ENCODE measurements around the gene ADAM19. TPM values are rescaled to one million over a fixed set of nuclear protein-coding genes. Genes with fewer than 3 reads are reported as not detected.

The ADAM19 gene
- total RNA-seq, 2 donors from 2014 or later: 1.3 to 1.6 TPM

- WGBS, 2 donors: 81 to 89% methylated on average over 2 of the region's 2 CpGs
- no peak overlapping the region for H3K27ac ChIP-seq
- no peaks in the 10 kb centered on the region for H3K4me1 ChIP-seq
- DNase-seq (no peak), ATAC-seq (no peak)
- no peaks in the 10 kb centered on the region for H3K9me3 ChIP-seq
- no peaks in the 10 kb centered on the region for H3K27me3 ChIP-seq
- TF ChIP-seq CTCF (IDR thresholded peaks at IDR 0.05) (no peak), POLR2A (IDR thresholded peaks at IDR 0.05) (no peak)
- intact Hi-C loops (cut with DNase I): loop anchor here (10.0 kb wide), 1 partner anchor 154 kb away; no protein-coding TSS in a partner anchor
- no peaks in the 10 kb centered on the region for H3K36me3 ChIP-seq (replicated peaks in 1 of 2; ENCODE audit: insufficient read depth in 1 of 2, low read depth in 2 of 2)
- no peak overlapping the region for H3K4me3 ChIP-seq
Observed at GRCh38 chr5:157478726-157479125, 96.8 kb downstream of the ADAM19 start.

GRCh38 chr5:157477814-157478494 lies 97.6 kb downstream of the ADAM19 start:
- H3K36me3 ChIP-seq (replicated peaks in 1 of 2; ENCODE audit: insufficient read depth in 1 of 2, low read depth in 2 of 2): no peaks in the 10 kb centered on the region
- H3K27me3 ChIP-seq: no peaks in the 10 kb centered on the region
- 49% methylated on average over 5 of the region's 5 CpGs for WGBS, 2 donors
- no peak for TF ChIP-seq POLR2A (IDR thresholded peaks at IDR 0.05)
- TF ChIP-seq CTCF (IDR thresholded peaks at IDR 0.05): no peak
- no peak overlapping the region for H3K4me3 ChIP-seq
- H3K9me3 ChIP-seq: no peaks in the 10 kb centered on the region
- no peak for ATAC-seq
- no peak overlapping the region for H3K27ac ChIP-seq
- intact Hi-C loops (cut with DNase I): loop anchor here (10.0 kb wide), 1 partner anchor 153 kb away; no protein-coding TSS in a partner anchor
- H3K4me1 ChIP-seq: no peaks in the 10 kb centered on the region
- no peak for DNase-seq

GRCh38 chr5:157476702-157477408 lies 98.7 kb downstream of the ADAM19 start:
- 45 to 52% methylated on average over 7 of the region's 7 CpGs for WGBS, 2 donors
- H3K36me3 ChIP-seq (replicated peaks in 1 of 2; ENCODE audit: insufficient read depth in 1 of 2, low read depth in 2 of 2): no peaks in the 10 kb centered on the region
- H3K9me3 ChIP-seq: no peaks in the 10 kb centered on the region
- no peak overlapping the region for H3K27ac ChIP-seq
- intact Hi-C loops (cut with DNase I): loop anchor here (10.0 kb wide), 1 partner anchor 152 kb away; no protein-coding TSS in a partner anchor
- peak; percentile 77 for ATAC-seq
- no peaks in the 10 kb centered on the region for H3K27me3 ChIP-seq
- no peak for TF ChIP-seq POLR2A (IDR thresholded peaks at IDR 0.05)
- TF ChIP-seq CTCF (IDR thresholded peaks at IDR 0.05): peak; percentile 55 to 77 (median 68)
- DNase-seq: peak; percentile 24 to 59 (median 42)
- no peak overlapping the region for H3K4me3 ChIP-seq
- H3K4me1 ChIP-seq: no peaks in the 10 kb centered on the region

- Histone ChIP-seq H3K27me3 (no peaks in the 10 kb centered on the region), H3K9me3 (no peaks in the 10 kb centered on the region), H3K4me3 (no peak overlapping the region), H3K27ac (no peak overlapping the region), H3K36me3 (replicated peaks in 1 of 2; ENCODE audit: insufficient read depth in 1 of 2, low read depth in 2 of 2) (no peaks in the 10 kb centered on the region), H3K4me1 (no peaks in the 10 kb centered on the region)
- WGBS, 2 donors: 70 to 100% methylated on average over 3 of the region's 3 CpGs
- no peak for TF ChIP-seq POLR2A (IDR thresholded peaks at IDR 0.05)
- no peak for TF ChIP-seq CTCF (IDR thresholded peaks at IDR 0.05)
- ATAC-seq (no peak), DNase-seq (no peak)
- intact Hi-C loops (cut with DNase I): loop anchor here (10.0 kb wide), 1 partner anchor 151 kb away; no protein-coding TSS in a partner anchor
Observed at GRCh38 chr5:157475432-157475831, 100.1 kb downstream of the ADAM19 start.

Data from body of pancreas (tissue), 4 donors.